ENCODE measurements around the gene PLCH1.

DNA sequence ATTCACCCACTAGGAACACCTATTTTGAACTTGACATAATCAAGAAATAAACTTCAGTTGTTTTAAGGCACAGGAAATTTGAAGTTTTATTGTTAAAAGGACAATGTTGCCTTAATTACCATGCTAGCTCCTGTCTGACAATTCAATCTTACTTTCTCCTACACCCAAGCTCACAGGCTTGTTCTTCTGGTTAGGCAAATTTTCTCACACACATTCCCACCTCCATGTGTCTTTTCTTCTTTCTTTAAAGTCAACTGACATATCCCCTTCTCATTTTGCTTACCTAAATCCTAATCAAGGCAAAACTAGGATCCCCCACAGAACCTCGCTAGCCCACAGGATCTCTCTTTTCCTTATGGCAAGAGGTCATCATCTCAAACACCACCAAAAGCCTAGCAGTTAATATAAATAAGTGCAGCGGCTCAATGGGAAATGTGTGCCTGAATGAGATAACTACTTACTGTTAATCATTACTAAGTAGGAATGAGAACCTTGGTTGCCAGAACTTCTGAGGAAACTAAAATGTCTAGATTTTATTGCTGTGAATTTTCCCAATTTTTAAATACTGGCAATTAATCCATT is 189.3 kb downstream of the PLCH1 start:
- no peak for TF ChIP-seq CTCF (IDR thresholded peaks at IDR 0.05; ENCODE audit: low read depth, low read length, poor library complexity, severe bottlenecking)
- no peak for TF ChIP-seq EZH2phosphoT487 (IDR thresholded peaks at IDR 0.05; ENCODE audit: borderline replicate concordance, low read length)
